Body of pancreas (tissue), 4 donors: Measurements from ENCODE around the gene SEMA7A.

ENCODE experiments used
- POLR2A ChIP-seq, 3 donors: fragments of 450-650 bp; IDR thresholded peaks; one replicate each; pipeline ENCODE4 v1.6.1; 2016; ENCODE audit warnings: antibody characterized with exemption in 3 of 3, mild to moderate bottlenecking in 2 of 3
- TF ChIP-seq, protein P1 (sequence below), 7 experiments: fragments of 450-650 bp in 4 of 7; fragments of 200-600 bp in 3 of 7; sonication (generic) in 3 of 7; IDR thresholded peaks; one replicate each; pipeline ENCODE4 v1.5.1; 2016 to 2019; ENCODE audit warnings: antibody characterized with exemption in 7 of 7

GRCh38 chr15:74427607-74428441 lies 5.9 kb downstream of the SEMA7A start:
- TF ChIP-seq, protein P1, sequence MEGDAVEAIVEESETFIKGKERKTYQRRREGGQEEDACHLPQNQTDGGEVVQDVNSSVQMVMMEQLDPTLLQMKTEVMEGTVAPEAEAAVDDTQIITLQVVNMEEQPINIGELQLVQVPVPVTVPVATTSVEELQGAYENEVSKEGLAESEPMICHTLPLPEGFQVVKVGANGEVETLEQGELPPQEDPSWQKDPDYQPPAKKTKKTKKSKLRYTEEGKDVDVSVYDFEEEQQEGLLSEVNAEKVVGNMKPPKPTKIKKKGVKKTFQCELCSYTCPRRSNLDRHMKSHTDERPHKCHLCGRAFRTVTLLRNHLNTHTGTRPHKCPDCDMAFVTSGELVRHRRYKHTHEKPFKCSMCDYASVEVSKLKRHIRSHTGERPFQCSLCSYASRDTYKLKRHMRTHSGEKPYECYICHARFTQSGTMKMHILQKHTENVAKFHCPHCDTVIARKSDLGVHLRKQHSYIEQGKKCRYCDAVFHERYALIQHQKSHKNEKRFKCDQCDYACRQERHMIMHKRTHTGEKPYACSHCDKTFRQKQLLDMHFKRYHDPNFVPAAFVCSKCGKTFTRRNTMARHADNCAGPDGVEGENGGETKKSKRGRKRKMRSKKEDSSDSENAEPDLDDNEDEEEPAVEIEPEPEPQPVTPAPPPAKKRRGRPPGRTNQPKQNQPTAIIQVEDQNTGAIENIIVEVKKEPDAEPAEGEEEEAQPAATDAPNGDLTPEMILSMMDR (IDR thresholded peaks at IDR 0.05): no peak
- no peak for TF ChIP-seq POLR2A (IDR thresholded peaks at IDR 0.05)
